GM19467 (cell line): ENCODE measurements around the gene NFYC.

Experiments used
- ATAC-seq: cut with Tn5 transposase; IDR thresholded peaks from one replicate; pipeline ENCODE4 v1.9.1; 2021; ENCODE audit warnings: mild to moderate bottlenecking, moderate library complexity; ENCODE audit not compliant: unreplicated experiment

NFYC gene

GRCh38 chr1:40756523-40756922 lies 65.0 kb downstream of the NFYC start:
- no peak for ATAC-seq

GRCh38 chr1:40757084-40757483 lies 65.6 kb downstream of the NFYC start:
- ATAC-seq: no peak

GRCh38 chr1:40758004-40758403 lies 66.5 kb downstream of the NFYC start:
- no peak for ATAC-seq

GRCh38 chr1:40758578-40759343 lies 67.3 kb downstream of the NFYC start:
- no peak for ATAC-seq

- ATAC-seq: no peak
These were observed 69.5 kb downstream of the NFYC start for GRCh38 chr1:40760984-40761383.

- ATAC-seq: no peak
These were observed 70.8 kb downstream of the NFYC start for GRCh38 chr1:40762144-40762923.

- ATAC-seq: no peak
These were observed 72.4 kb downstream of the NFYC start for GRCh38 chr1:40763742-40764532.

GRCh38 chr1:40764981-40765380 lies 73.5 kb downstream of the NFYC start:
- no peak for ATAC-seq

GRCh38 chr1:40766017-40766416 lies 74.5 kb downstream of the NFYC start:
- no peak for ATAC-seq

GRCh38 chr1:40766560-40766959 lies 75.1 kb downstream of the NFYC start:
- no peak for ATAC-seq

- ATAC-seq: no peak
These were observed 76.9 kb downstream of the NFYC start for GRCh38 chr1:40768146-40768990.

GRCh38 chr1:40769815-40770214 lies 78.3 kb downstream of the NFYC start:
- no peak for ATAC-seq

GRCh38 chr1:40770296-40771070 lies 79.0 kb downstream of the NFYC start:
- ATAC-seq: no peak

- ATAC-seq: no peak
These were observed 80.8 kb downstream of the NFYC start for GRCh38 chr1:40772146-40772955.

- no peak for ATAC-seq
These were observed 82.3 kb downstream of the NFYC start for GRCh38 chr1:40773748-40774265.

- ATAC-seq: no peak
These were observed 82.9 kb downstream of the NFYC start for GRCh38 chr1:40774266-40774998.

- ATAC-seq: no peak
These were observed 85.0 kb downstream of the NFYC start for GRCh38 chr1:40776236-40777072.
